Non-pigmented ciliary epithelial cell (primary cell): Measurements from ENCODE around the gene CBLN2.

ENCODE experiments used
- DNase-seq: peaks from one replicate; pipeline ENCODE4 v3.0.0-alpha.2; 2010; ENCODE audit warnings: low read depth

Gene CBLN2

GRCh38 chr18:72544092-72544886 lies at the start of gene CBLN2:
TSS of gene CBLN2 (minus strand) at chr18:72544342. CDS start at chr18:72542160, 2,182 bp downstream.
- no peak for DNase-seq

- DNase-seq = no peak
These were observed 44.2 kb upstream of the CBLN2 start for GRCh38 chr18:72588360-72588759.

GRCh38 chr18:72584787-72585186 lies 40.6 kb upstream of the CBLN2 start:
- DNase-seq = no peak

GRCh38 chr18:72581976-72582375 lies 37.8 kb upstream of the CBLN2 start:
- no peak for DNase-seq

GRCh38 chr18:72572896-72573295 lies 28.8 kb upstream of the CBLN2 start:
- DNase-seq = no peak

GRCh38 chr18:72566290-72566689 lies 22.1 kb upstream of the CBLN2 start:
- DNase-seq = no peak

GRCh38 chr18:72555968-72556367 lies 11.8 kb upstream of the CBLN2 start:
- no peak for DNase-seq

- DNase-seq = peak; percentile 43
These were observed 11.0 kb upstream of the CBLN2 start for GRCh38 chr18:72555101-72555500.

- DNase-seq = no peak
These were observed 636 bp downstream of the CBLN2 start for GRCh38 chr18:72543357-72544055.

GRCh38 chr18:72542984-72543356 lies 1.2 kb downstream of the CBLN2 start:
- DNase-seq = no peak

GRCh38 chr18:72542342-72542741 lies 1.8 kb downstream of the CBLN2 start:
- DNase-seq = no peak

GRCh38 chr18:72541871-72542332 lies 2.2 kb downstream of the CBLN2 start:
- DNase-seq = no peak

GRCh38 chr18:72539901-72540300 lies 4.2 kb downstream of the CBLN2 start:
- DNase-seq = no peak

- no peak for DNase-seq
These were observed 13.5 kb downstream of the CBLN2 start for GRCh38 chr18:72530622-72531021.

- DNase-seq = no peak
These were observed 39.3 kb downstream of the CBLN2 start for GRCh38 chr18:72504866-72505265.

GRCh38 chr18:72502671-72503431 lies 41.3 kb downstream of the CBLN2 start:
- DNase-seq = no peak

GRCh38 chr18:72492497-72492896 lies 51.6 kb downstream of the CBLN2 start:
- DNase-seq = no peak
